Myocyte (in vitro differentiated cells): ENCODE data around the gene MMP20. TPM values are rescaled to one million over a fixed set of nuclear protein-coding genes. Genes with fewer than 3 reads are reported as not detected.

ENCODE experiments used
- total RNA-seq: library from RNA; depleted of rRNA; stranded (reverse); fragments of >200 nt; gene quantifications from 2 replicates; pipeline ENCODE4 v1.2.3, GENCODE V29; 2014

The MMP20 gene
- total RNA-seq, 1 donor from 2014 or later, result 0.13 TPM

Other genes starting within 250 kb of the MMP20 start
- 126 and 144 TPM in 2 replicates for gene TMEM123, start 172.6 kb downstream of the MMP20 start, total RNA-seq
- gene MMP7, start 94.6 kb downstream of the MMP20 start, total RNA-seq, result not detected in 2 replicates
- not detected in 2 replicates for gene MMP27, start 80.4 kb upstream of the MMP20 start, total RNA-seq
- gene MMP8, start 99.6 kb upstream of the MMP20 start, total RNA-seq, result not detected in 2 replicates
- gene MMP10, start 155.3 kb upstream of the MMP20 start, total RNA-seq, result not detected in 2 replicates
- gene MMP1, start 172.8 kb upstream of the MMP20 start, total RNA-seq, result 0.10 and 0.94 TPM in 2 replicates
- gene MMP3, start 218.3 kb upstream of the MMP20 start, total RNA-seq, result 0.31 TPM in 1 of 2 replicates, not detected in the other
- not detected in 2 replicates for gene MMP12, start 249.7 kb upstream of the MMP20 start, total RNA-seq